ENCODE results near the gene KCP.

GRCh38 chr7:128833148-128833945, 77.2 kb downstream of the KCP start:
- TF ChIP-seq, protein P1, sequence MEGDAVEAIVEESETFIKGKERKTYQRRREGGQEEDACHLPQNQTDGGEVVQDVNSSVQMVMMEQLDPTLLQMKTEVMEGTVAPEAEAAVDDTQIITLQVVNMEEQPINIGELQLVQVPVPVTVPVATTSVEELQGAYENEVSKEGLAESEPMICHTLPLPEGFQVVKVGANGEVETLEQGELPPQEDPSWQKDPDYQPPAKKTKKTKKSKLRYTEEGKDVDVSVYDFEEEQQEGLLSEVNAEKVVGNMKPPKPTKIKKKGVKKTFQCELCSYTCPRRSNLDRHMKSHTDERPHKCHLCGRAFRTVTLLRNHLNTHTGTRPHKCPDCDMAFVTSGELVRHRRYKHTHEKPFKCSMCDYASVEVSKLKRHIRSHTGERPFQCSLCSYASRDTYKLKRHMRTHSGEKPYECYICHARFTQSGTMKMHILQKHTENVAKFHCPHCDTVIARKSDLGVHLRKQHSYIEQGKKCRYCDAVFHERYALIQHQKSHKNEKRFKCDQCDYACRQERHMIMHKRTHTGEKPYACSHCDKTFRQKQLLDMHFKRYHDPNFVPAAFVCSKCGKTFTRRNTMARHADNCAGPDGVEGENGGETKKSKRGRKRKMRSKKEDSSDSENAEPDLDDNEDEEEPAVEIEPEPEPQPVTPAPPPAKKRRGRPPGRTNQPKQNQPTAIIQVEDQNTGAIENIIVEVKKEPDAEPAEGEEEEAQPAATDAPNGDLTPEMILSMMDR (conservative IDR thresholded peaks at IDR 0.05; ENCODE audit: low read length) = no peak
- no peak for TF ChIP-seq EZH2phosphoT487 (IDR thresholded peaks at IDR 0.05; ENCODE audit: borderline replicate concordance)
